AG09309 (cell line): Measurements from ENCODE around the gene KDM6B.

Source experiments
- DNase-seq: peaks from one replicate; pipeline ENCODE4 v3.0.0-alpha.2; 2010; ENCODE audit warnings: low read depth
- H3K4me3 ChIP-seq: 2 replicates; pipeline ENCODE4 v1.5.1; 2011; ENCODE audit warnings: mild to moderate bottlenecking, low read depth, low read length, moderate library complexity; ENCODE audit not compliant: control insufficient read depth
- CTCF ChIP-seq: IDR thresholded peaks from 2 replicates; pipeline ENCODE4 v1.5.1; 2011; ENCODE audit warnings: mild to moderate bottlenecking, low read depth, low read length, inconsistent platforms; ENCODE audit not compliant: insufficient read depth, control insufficient read depth; ENCODE audit errors: missing control alignments

The KDM6B gene

GRCh38 chr17:7849751-7850504 lies 15.9 kb downstream of the KDM6B start:
- DNase-seq = no peak
- no peak overlapping the region for H3K4me3 ChIP-seq
- TF ChIP-seq CTCF = no peak

DNA sequence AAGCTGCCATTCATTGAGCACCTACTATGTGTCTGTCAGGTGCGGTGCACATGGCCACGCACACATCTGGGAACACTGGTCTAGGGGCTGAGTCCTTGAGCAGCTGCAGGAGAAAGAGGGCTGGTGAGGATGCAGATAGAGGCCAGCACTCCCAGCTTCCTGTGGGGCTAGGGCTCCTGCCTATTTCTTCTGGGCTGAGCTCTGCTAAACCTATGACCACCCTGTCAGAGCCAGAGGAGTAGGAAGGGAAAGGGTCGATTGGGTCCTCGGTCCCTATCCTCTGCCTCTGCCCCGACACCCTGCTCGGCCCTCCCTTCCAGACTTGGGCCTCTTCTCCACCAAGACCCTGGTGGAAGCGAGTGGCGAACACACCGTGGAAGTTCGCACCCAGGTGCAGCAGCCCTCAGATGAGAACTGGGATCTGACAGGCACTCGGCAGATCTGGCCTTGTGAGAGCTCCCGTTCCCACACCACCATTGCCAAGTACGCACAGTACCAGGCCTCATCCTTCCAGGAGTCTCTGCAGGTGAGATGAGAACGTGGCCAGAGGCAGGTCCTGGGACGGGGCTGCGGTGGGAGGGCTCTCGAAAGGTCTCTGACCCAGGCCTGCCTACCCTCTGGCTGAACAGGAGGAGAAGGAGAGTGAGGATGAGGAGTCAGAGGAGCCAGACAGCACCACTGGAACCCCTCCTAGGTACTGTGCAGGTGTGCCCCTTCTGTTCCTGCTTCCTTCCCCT lies 16.9 kb downstream of the KDM6B start:
- H3K4me3 ChIP-seq = no peak overlapping the region
- no peak for TF ChIP-seq CTCF
- DNase-seq = no peak

- TF ChIP-seq CTCF = peak; percentile 95
- H3K4me3 ChIP-seq = no peak overlapping the region
- no peak for DNase-seq
Measured at GRCh38 chr17:7851438-7852261, 17.6 kb downstream of the KDM6B start.

GRCh38 chr17:7852262-7852670 lies 18.2 kb downstream of the KDM6B start:
- no peak for DNase-seq
- no peak overlapping the region for H3K4me3 ChIP-seq
- TF ChIP-seq CTCF = no peak

DNA sequence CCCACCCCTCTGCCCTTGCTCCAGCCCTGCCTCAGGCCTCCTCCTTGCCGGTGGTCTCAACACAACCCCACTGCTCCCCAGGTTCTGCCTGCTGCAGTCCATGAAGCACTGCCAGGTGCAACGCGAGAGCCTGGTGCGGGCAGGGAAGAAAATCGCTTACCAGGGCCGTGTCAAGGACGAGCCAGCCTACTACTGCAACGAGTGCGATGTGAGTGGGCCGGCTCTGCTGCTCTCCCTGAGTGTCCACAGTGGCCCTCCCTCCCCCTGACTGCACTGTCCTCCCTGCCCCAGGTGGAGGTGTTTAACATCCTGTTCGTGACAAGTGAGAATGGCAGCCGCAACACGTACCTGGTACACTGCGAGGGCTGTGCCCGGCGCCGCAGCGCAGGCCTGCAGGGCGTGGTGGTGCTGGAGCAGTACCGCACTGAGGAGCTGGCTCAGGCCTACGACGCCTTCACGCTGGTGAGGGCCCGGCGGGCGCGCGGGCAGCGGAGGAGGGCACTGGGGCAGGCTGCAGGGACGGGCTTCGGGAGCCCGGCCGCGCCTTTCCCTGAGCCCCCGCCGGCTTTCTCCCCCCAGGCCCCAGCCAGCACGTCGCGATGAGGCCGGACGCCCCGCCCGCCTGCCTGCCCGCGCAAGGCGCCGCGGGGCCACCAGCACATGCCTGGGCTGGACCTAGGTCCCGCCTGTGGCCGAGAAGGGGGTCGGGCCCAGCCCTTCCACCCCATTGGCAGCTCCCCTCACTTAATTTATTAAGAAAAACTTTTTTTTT lies 19.1 kb downstream of the KDM6B start:
- no peak overlapping the region for H3K4me3 ChIP-seq
- no peak for DNase-seq
- no peak for TF ChIP-seq CTCF

DNA sequence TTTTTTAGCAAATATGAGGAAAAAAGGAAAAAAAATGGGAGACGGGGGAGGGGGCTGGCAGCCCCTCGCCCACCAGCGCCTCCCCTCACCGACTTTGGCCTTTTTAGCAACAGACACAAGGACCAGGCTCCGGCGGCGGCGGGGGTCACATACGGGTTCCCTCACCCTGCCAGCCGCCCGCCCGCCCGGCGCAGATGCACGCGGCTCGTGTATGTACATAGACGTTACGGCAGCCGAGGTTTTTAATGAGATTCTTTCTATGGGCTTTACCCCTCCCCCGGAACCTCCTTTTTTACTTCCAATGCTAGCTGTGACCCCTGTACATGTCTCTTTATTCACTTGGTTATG lies 19.6 kb downstream of the KDM6B start:
- no peak overlapping the region for H3K4me3 ChIP-seq
- no peak for DNase-seq
- TF ChIP-seq CTCF = no peak
